Mesenchymal stem cell (in vitro differentiated cells and primary cell): Measurements from ENCODE around the gene DGKH.

Experiments
- DNase-seq: peaks from one replicate; pipeline ENCODE4 v3.0.0-alpha.2; 2013
- H2AFZ ChIP-seq: one replicate; pipeline ENCODE4 v1.6.1; 2013; ENCODE audit warnings: low read depth, mild to moderate bottlenecking, control low read depth, inconsistent platforms, low read length, moderate library complexity
- H2AK5ac ChIP-seq: 2 replicates; pipeline ENCODE4 v1.6.1; 2013; ENCODE audit warnings: low read length, moderate library complexity, mild to moderate bottlenecking, inconsistent platforms; ENCODE audit not compliant: severe bottlenecking
- H2BK120ac ChIP-seq: one replicate; pipeline ENCODE4 v1.6.1; 2013; ENCODE audit warnings: low read depth, mild to moderate bottlenecking, inconsistent platforms, low read length, moderate library complexity
- H2BK12ac ChIP-seq, 2 experiments: one replicate each; pipeline ENCODE4 v1.6.1; 2013; ENCODE audit warnings: inconsistent platforms in 2 of 2, low read length in 2 of 2, mild to moderate bottlenecking in 2 of 2, moderate library complexity in 2 of 2, control low read depth in 1 of 2
- H2BK15ac ChIP-seq: one replicate; pipeline ENCODE4 v1.6.1; 2013; ENCODE audit warnings: mild to moderate bottlenecking, low read depth, inconsistent platforms; ENCODE audit not compliant: poor library complexity, severe bottlenecking
- H2BK5ac ChIP-seq: 2 replicates; pipeline ENCODE4 v1.6.1; 2013; ENCODE audit warnings: low read depth, mild to moderate bottlenecking, low read length, control low read depth, inconsistent platforms; ENCODE audit not compliant: poor library complexity, severe bottlenecking
- H3K14ac ChIP-seq, 2 experiments: one replicate each; pipeline ENCODE4 v1.6.1; 2013; ENCODE audit warnings: inconsistent platforms in 2 of 2, low read length in 2 of 2, control low read depth in 1 of 2, mild to moderate bottlenecking in 1 of 2, moderate library complexity in 1 of 2
- H3K18ac ChIP-seq, 2 experiments: one replicate each; pipeline ENCODE4 v1.6.1; 2013; ENCODE audit warnings: inconsistent platforms in 2 of 2, low read length in 2 of 2, control low read depth in 1 of 2, low read depth in 1 of 2, mild to moderate bottlenecking in 1 of 2
- H3K23ac ChIP-seq, 2 experiments: one replicate each; pipeline ENCODE4 v1.6.1; 2013; ENCODE audit warnings: inconsistent platforms in 2 of 2, low read length in 2 of 2, mild to moderate bottlenecking in 2 of 2, moderate library complexity in 2 of 2, control low read depth in 1 of 2
- H3K27ac ChIP-seq: 2 replicates; pipeline ENCODE4 v1.5.1; 2013; ENCODE audit warnings: mild to moderate bottlenecking, moderate library complexity, low read length, control low read depth, inconsistent platforms; ENCODE audit not compliant: poor library complexity, severe bottlenecking
- H3K27me3 ChIP-seq, 2 experiments: 2 replicates each; pipeline versions ENCODE4 v1.6.1 to v1.7.0; 2013; ENCODE audit warnings: low read length in 2 of 2, mild to moderate bottlenecking in 2 of 2, moderate library complexity in 2 of 2, control low read depth in 1 of 2, inconsistent platforms in 1 of 2; ENCODE audit not compliant: control insufficient read depth in 1 of 2, insufficient read depth in 1 of 2
- H3K36me3 ChIP-seq, 2 experiments: 2 replicates each; pipeline versions ENCODE4 v1.6.1 to v1.7.0; 2013; ENCODE audit warnings: low read length in 2 of 2, control low read depth in 1 of 2, inconsistent platforms in 1 of 2, low read depth in 1 of 2, mild to moderate bottlenecking in 1 of 2; ENCODE audit not compliant: insufficient read depth in 2 of 2, control insufficient read depth in 1 of 2
- H3K4ac ChIP-seq, 2 experiments: one replicate each; pipeline ENCODE4 v1.6.1; 2013; ENCODE audit warnings: inconsistent platforms in 2 of 2, low read length in 2 of 2, mild to moderate bottlenecking in 2 of 2, moderate library complexity in 2 of 2, control low read depth in 1 of 2, low read depth in 1 of 2
- H3K4me1 ChIP-seq: 2 replicates; pipeline ENCODE4 v1.6.1; 2013; ENCODE audit warnings: low read depth, low read length, control low read depth; ENCODE audit not compliant: control insufficient read depth, insufficient read depth
- H3K4me2 ChIP-seq: 2 replicates; pipeline ENCODE4 v1.6.1; 2013; ENCODE audit warnings: low read length, mild to moderate bottlenecking, inconsistent platforms; ENCODE audit not compliant: poor library complexity, severe bottlenecking
- H3K4me3 ChIP-seq, 2 experiments: 2 replicates each; pipeline versions ENCODE4 v1.5.1 to v1.7.0; 2013; ENCODE audit warnings: low read length in 2 of 2, mild to moderate bottlenecking in 2 of 2, control low read depth in 1 of 2, low read depth in 1 of 2; ENCODE audit not compliant: insufficient read depth in 1 of 2
- H3K79me1 ChIP-seq: replicated peaks from 2 replicates; pipeline ENCODE4 v1.6.1; 2013; ENCODE audit warnings: mild to moderate bottlenecking, control low read depth, low read length, inconsistent platforms; ENCODE audit not compliant: poor library complexity, severe bottlenecking
- H3K9ac ChIP-seq: 2 replicates; pipeline ENCODE4 v1.7.0; 2013; ENCODE audit warnings: mild to moderate bottlenecking, low read length, moderate library complexity
- H3K9me3 ChIP-seq: 2 replicates; pipeline ENCODE4 v1.7.0; 2013; ENCODE audit warnings: mild to moderate bottlenecking, low read length; ENCODE audit not compliant: control insufficient read depth
- H4K8ac ChIP-seq: one replicate; pipeline ENCODE4 v1.6.1; 2013; ENCODE audit warnings: inconsistent platforms, mild to moderate bottlenecking, low read length, moderate library complexity
- H4K91ac ChIP-seq: one replicate; pipeline ENCODE4 v1.6.1; 2013; ENCODE audit warnings: mild to moderate bottlenecking, low read length, inconsistent platforms
- WGBS: methylation state at CpG from one replicate; pipeline ENCODE4 v1.1.7; 2013; ENCODE audit warnings: mixed read lengths; 5-methylcytosine and 5-hydroxymethylcytosine counted together

DGKH gene

DNA sequence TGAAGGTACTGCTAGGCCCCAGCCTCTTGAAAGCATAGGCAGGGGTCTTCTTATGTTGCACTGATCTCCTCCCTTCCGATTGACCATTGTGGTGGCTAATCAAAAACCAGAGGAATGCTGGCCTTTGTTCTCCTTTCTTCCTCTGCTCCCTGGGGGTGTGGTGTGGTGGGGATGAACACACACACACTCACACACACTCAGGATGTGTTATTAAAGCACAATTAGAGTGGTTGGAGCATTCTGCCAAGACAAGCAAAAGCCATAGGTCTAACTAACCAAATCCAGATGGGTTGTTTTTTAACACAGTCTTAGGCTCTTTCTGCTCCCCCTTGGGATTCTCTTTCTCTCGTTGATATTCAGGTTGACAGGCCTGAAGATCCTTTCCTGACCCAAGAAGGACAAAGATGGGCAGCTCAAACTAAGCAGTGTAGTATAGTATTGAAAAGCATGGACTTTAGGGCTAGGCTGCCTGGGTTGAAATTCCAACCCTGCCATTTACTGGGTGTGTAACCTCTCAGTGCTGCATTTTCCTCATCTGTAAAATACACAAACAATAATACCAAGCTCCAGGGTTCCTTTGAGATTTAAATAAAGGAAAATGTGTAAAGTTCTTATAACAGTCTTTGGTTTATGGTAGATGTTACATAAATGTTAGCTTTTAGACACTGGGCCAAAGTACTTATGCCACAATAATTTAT lies 25.5 kb upstream of the DGKH start:
- 90% methylated on average over 2 of the region's 2 CpGs for WGBS
- Histone ChIP-seq H3K36me3 (no peaks in the 10 kb centered on the region), H4K91ac (no peak overlapping the region), H3K9me3 (no peaks in the 10 kb centered on the region), H3K4ac (no peak overlapping the region), H3K79me1 (no peaks in the 10 kb centered on the region), H3K27me3 (no peaks in the 10 kb centered on the region), H2BK5ac (no peak overlapping the region), H3K9ac (no peak overlapping the region), H2AK5ac (no peak overlapping the region), H2BK12ac (no peak overlapping the region), H3K4me3 (no peak overlapping the region), H3K18ac (no peak overlapping the region), H2BK120ac (no peak overlapping the region), H3K14ac (no peak overlapping the region), H3K4me2 (no peak overlapping the region), H3K4me1 (peaks cover under 1% of the 10 kb centered on the region), H2AFZ (no peak overlapping the region), H3K23ac (no peak overlapping the region), H3K27ac (no peak overlapping the region), H2BK15ac (no peak overlapping the region), H4K8ac (no peak overlapping the region)
- no peak for DNase-seq

GRCh38 chr13:42027286-42027685 lies 21.2 kb upstream of the DGKH start:
- no peak overlapping the region for H3K23ac ChIP-seq
- no peak for DNase-seq
- H2AK5ac ChIP-seq, result no peak overlapping the region
- H2BK12ac ChIP-seq, result no peak overlapping the region
- H3K27me3 ChIP-seq, result no peaks in the 10 kb centered on the region
- H3K27ac ChIP-seq, result no peak overlapping the region
- H2BK120ac ChIP-seq, result no peak overlapping the region
- H2BK5ac ChIP-seq, result no peak overlapping the region
- no peak overlapping the region for H4K8ac ChIP-seq
- no peaks in the 10 kb centered on the region for H3K36me3 ChIP-seq
- no peak overlapping the region for H2BK15ac ChIP-seq
- no peak overlapping the region for H3K14ac ChIP-seq
- no peak overlapping the region for H3K9ac ChIP-seq
- no peak overlapping the region for H3K18ac ChIP-seq
- no peaks in the 10 kb centered on the region for H3K79me1 ChIP-seq
- no peak overlapping the region for H3K4me2 ChIP-seq
- no peak overlapping the region for H2AFZ ChIP-seq
- no peak overlapping the region for H3K4ac ChIP-seq
- H3K4me3 ChIP-seq, result no peak overlapping the region
- peaks cover 3% of the 10 kb centered on the region for H3K4me1 ChIP-seq
- H4K91ac ChIP-seq, result no peak overlapping the region
- H3K9me3 ChIP-seq, result no peaks in the 10 kb centered on the region

DNA sequence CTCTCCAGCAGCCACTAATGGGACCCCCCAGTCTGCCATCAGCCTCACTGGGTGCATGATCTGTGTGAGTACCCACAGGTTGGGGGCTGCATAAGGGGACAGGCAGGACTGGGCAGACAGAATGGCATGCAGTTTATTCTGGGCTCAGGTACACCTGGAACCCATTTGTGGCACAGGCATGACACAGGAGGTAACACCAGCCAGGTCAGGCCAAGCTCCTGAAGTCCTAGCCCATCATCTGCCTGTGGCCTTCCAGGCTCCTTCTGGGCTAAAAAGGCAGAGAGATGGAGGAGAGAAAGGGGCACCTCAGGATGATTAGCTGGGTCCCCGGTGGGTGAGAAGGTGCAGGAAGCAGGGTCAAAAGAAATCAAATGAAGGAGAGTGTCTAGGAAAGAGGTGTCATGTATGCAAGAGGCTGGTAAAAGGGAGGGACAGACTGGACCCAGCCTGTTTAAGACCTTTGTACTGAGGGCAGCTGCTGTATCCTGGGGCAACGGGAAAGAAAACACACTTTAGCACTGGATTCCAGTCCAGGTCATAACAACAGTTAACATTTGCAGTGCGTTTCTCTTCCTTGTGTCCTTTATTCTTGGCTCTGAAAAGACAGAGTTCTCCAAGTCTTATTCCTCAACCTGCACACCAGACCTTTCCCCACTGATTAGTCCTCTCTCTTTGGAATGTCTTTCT lies 20.2 kb upstream of the DGKH start:
- peak overlapping the region in 1 of 2 experiments; percentile 77 for H3K14ac ChIP-seq
- no peak overlapping the region for H3K18ac ChIP-seq
- no peak overlapping the region for H2AFZ ChIP-seq
- H3K23ac ChIP-seq, result no peak overlapping the region
- no peak overlapping the region for H2BK15ac ChIP-seq
- H4K8ac ChIP-seq, result no peak overlapping the region
- H3K4me2 ChIP-seq, result no peak overlapping the region
- no peak overlapping the region for H3K4ac ChIP-seq
- no peaks in the 10 kb centered on the region for H3K9me3 ChIP-seq
- H3K9ac ChIP-seq, result no peak overlapping the region
- H2AK5ac ChIP-seq, result no peak overlapping the region
- H3K79me1 ChIP-seq, result no peaks in the 10 kb centered on the region
- H3K36me3 ChIP-seq, result no peaks in the 10 kb centered on the region
- no peak overlapping the region for H4K91ac ChIP-seq
- no peak overlapping the region for H3K27ac ChIP-seq
- no peak overlapping the region for H2BK12ac ChIP-seq
- no peak overlapping the region for H3K4me3 ChIP-seq
- DNase-seq, result no peak
- H2BK120ac ChIP-seq, result no peak overlapping the region
- no peak overlapping the region for H2BK5ac ChIP-seq
- 80% methylated on average over 3 of the region's 3 CpGs for WGBS
- H3K27me3 ChIP-seq, result no peaks in the 10 kb centered on the region
- H3K4me1 ChIP-seq, result peaks cover 3% of the 10 kb centered on the region

- Histone ChIP-seq H2BK12ac (no peak overlapping the region), H3K36me3 (no peaks in the 10 kb centered on the region), H3K27me3 (no peaks in the 10 kb centered on the region)
Measured at GRCh38 chr13:42035905-42036521, 12.4 kb upstream of the DGKH start.

More at GRCh38 chr13:42035905-42036521, 12.4 kb upstream of the DGKH start:
- H2AFZ ChIP-seq, result no peak overlapping the region
- H3K9ac ChIP-seq, result no peak overlapping the region
- no peak overlapping the region for H2BK120ac ChIP-seq
- H3K4me2 ChIP-seq, result no peak overlapping the region
- H2BK15ac ChIP-seq, result no peak overlapping the region
- H3K23ac ChIP-seq, result no peak overlapping the region
- no peak overlapping the region for H2AK5ac ChIP-seq
- no peak for DNase-seq
- H4K8ac ChIP-seq, result no peak overlapping the region
- H3K27ac ChIP-seq, result no peak overlapping the region
- H2BK5ac ChIP-seq, result peak overlapping the region; percentile 31
- H3K4ac ChIP-seq, result no peak overlapping the region
- no peak overlapping the region for H3K18ac ChIP-seq
- peaks cover 2% of the 10 kb centered on the region for H3K4me1 ChIP-seq
- no peak overlapping the region for H4K91ac ChIP-seq
- peaks cover 22% of the 10 kb centered on the region for H3K9me3 ChIP-seq
- H3K14ac ChIP-seq, result no peak overlapping the region
- no peak overlapping the region for H3K4me3 ChIP-seq
- no peaks in the 10 kb centered on the region for H3K79me1 ChIP-seq
